ENCODE measurements around the gene MYH8. TPM values are rescaled to one million over a fixed set of nuclear protein-coding genes. Genes with fewer than 3 reads are reported as not detected.

MYH8 gene
- total and polyA plus RNA-seq, 2 donors (not counting 1 experiment from before 2014, with no cell fraction given) = not detected

GRCh38 chr17:10398352-10398751, 23.4 kb downstream of the MYH8 start:
- DNase-seq = no peak
- H2AFZ ChIP-seq (ENCODE audit: insufficient read depth, low read depth, low read length, poor library complexity, severe bottlenecking) = no peak overlapping the region
- H4K20me1 ChIP-seq (ENCODE audit: control insufficient read depth, insufficient read depth, low read length, poor library complexity, severe bottlenecking) = no peaks in the 10 kb centered on the region
- Mint-ChIP-seq H3K4me1 (no peaks in the 10 kb centered on the region), H3K4me3 (no peak overlapping the region), H3K27ac (no peak overlapping the region), H3K9me3 (ENCODE audit: insufficient read depth) (no peaks in the 10 kb centered on the region), H3K27me3 (peaks cover 13% of the 10 kb centered on the region)
- peaks cover 0 to 3% (median 0%) of the 10 kb centered on the region in 3 donors for H3K9me3 ChIP-seq (ENCODE audit: control extremely low read depth in 1 of 3, control insufficient read depth in 2 of 3, insufficient read depth in 1 of 3, low read length in 2 of 3)
- WGBS (ENCODE audit: insufficient coverage) = 71% methylated on average over 1 of the region's 9 CpGs
- intact Hi-C loops (cut with micrococcal nuclease) = no loop called here
- CTCF ChIA-PET = interaction anchor here (0.6 kb wide), 1 partner anchor 214 kb away, joined by 3 read pairs; no protein-coding TSS in a partner anchor
- no peak for TF ChIP-seq EZH2 (IDR thresholded peaks at IDR 0.05; ENCODE audit: borderline replicate concordance, insufficient read depth, low read depth, low read length, poor library complexity, severe bottlenecking)
- TF ChIP-seq, protein P1, sequence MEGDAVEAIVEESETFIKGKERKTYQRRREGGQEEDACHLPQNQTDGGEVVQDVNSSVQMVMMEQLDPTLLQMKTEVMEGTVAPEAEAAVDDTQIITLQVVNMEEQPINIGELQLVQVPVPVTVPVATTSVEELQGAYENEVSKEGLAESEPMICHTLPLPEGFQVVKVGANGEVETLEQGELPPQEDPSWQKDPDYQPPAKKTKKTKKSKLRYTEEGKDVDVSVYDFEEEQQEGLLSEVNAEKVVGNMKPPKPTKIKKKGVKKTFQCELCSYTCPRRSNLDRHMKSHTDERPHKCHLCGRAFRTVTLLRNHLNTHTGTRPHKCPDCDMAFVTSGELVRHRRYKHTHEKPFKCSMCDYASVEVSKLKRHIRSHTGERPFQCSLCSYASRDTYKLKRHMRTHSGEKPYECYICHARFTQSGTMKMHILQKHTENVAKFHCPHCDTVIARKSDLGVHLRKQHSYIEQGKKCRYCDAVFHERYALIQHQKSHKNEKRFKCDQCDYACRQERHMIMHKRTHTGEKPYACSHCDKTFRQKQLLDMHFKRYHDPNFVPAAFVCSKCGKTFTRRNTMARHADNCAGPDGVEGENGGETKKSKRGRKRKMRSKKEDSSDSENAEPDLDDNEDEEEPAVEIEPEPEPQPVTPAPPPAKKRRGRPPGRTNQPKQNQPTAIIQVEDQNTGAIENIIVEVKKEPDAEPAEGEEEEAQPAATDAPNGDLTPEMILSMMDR (IDR thresholded peaks at IDR 0.05) = no peak
- no peaks in the 10 kb centered on the region for H3K79me2 ChIP-seq (ENCODE audit: control insufficient read depth, insufficient read depth, low read length)
- POLR2A ChIA-PET = no interaction called here
- no peak overlapping the region for H3K9ac ChIP-seq (ENCODE audit: low read length)
- no peak overlapping the region for H3K4me3 ChIP-seq (ENCODE audit: control extremely low read depth in 1 of 5, extremely low read depth in 1 of 5, insufficient read depth in 1 of 5, low read depth in 2 of 5, low read length in 4 of 5)
- H3K36me3 ChIP-seq (replicated peaks in 1 of 2; ENCODE audit: control extremely low read depth in 1 of 2, control insufficient read depth in 1 of 2, extremely low read depth in 1 of 2, insufficient read depth in 2 of 2, low read length in 1 of 2) = no peaks in the 10 kb centered on the region
- H3K27me3 ChIP-seq (replicated peaks in 1 of 4; ENCODE audit: control extremely low read depth in 1 of 4, control insufficient read depth in 3 of 4, insufficient read depth in 4 of 4, low read length in 3 of 4) = no peaks in the 10 kb centered on the region
- no peak overlapping the region for H3K27ac ChIP-seq (ENCODE audit: low read length in 2 of 2)
- ATAC-seq (ENCODE audit: low read depth) = no peak
- H3K4me1 ChIP-seq (ENCODE audit: control insufficient read depth in 2 of 2, insufficient read depth in 2 of 2, low read length in 2 of 2) = no peaks in the 10 kb centered on the region
- H3K4me2 ChIP-seq (replicated peaks; ENCODE audit: low read depth, low read length, poor library complexity, severe bottlenecking) = no peak overlapping the region

DNA sequence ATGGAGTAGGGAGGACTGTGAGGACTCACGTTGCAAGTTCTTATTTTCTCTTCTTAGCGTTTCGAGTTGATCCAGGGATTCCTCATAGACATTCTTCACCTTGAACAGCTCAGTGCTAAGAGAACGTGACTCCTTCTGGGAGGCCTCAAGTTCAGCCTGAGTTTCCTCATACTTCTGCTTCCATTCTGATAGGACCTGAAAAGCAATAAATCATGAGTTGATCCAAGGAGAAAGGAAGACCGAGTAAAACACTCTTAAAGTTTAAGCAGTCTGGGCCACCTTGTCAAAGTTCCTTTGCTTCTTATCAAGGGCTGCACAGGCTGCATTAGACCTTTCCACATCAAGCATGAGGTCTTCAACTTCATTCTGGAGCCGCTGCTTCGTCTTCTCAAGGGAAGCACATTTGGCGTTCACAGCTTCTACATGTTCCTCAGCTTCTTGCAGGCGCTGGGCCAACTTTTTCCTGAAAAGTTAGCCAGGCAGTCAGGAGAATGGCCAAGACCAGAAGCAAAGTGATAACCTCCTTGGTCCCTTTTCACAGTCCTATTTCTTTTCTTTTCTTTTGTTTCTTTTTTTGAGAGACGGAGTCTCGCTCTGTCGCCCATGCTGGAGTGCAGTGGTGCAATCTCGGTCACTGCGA, 25.1 kb downstream of the MYH8 start:
- Histone ChIP-seq H2AFZ (ENCODE audit: insufficient read depth, low read depth, low read length, poor library complexity, severe bottlenecking) (no peak overlapping the region), H3K36me3 (replicated peaks in 1 of 2; ENCODE audit: control extremely low read depth in 1 of 2, control insufficient read depth in 1 of 2, extremely low read depth in 1 of 2, insufficient read depth in 2 of 2, low read length in 1 of 2) (no peaks in the 10 kb centered on the region), H3K27me3 (replicated peaks in 1 of 4; ENCODE audit: control extremely low read depth in 1 of 4, control insufficient read depth in 3 of 4, insufficient read depth in 4 of 4, low read length in 3 of 4) (no peaks in the 10 kb centered on the region), H3K4me2 (replicated peaks; ENCODE audit: low read depth, low read length, poor library complexity, severe bottlenecking) (no peak overlapping the region), H3K27ac (ENCODE audit: low read length in 2 of 2) (no peak overlapping the region), H3K9ac (ENCODE audit: low read length) (no peak overlapping the region), H3K9me3 (ENCODE audit: control extremely low read depth in 1 of 3, control insufficient read depth in 2 of 3, insufficient read depth in 1 of 3, low read length in 2 of 3) (peaks cover 0 to 3% (median 0%) of the 10 kb centered on the region in 3 donors), H3K79me2 (ENCODE audit: control insufficient read depth, insufficient read depth, low read length) (no peaks in the 10 kb centered on the region), H3K4me3 (ENCODE audit: control extremely low read depth in 1 of 5, extremely low read depth in 1 of 5, insufficient read depth in 1 of 5, low read depth in 2 of 5, low read length in 4 of 5) (no peak overlapping the region), H3K4me1 (ENCODE audit: control insufficient read depth in 2 of 2, insufficient read depth in 2 of 2, low read length in 2 of 2) (no peaks in the 10 kb centered on the region), H4K20me1 (ENCODE audit: control insufficient read depth, insufficient read depth, low read length, poor library complexity, severe bottlenecking) (no peaks in the 10 kb centered on the region)
- ChIA-PET POLR2A (no interaction called here), CTCF (interaction anchor here (1.0 kb wide), 1 partner anchor 68 kb away, joined by 3 read pairs; no protein-coding TSS in a partner anchor)
- DNase-seq = no peak
- WGBS (ENCODE audit: insufficient coverage) = 68% methylated on average over 12 of the region's 14 CpGs
- H3K27me3 Mint-ChIP-seq = peaks cover 18% of the 10 kb centered on the region
- H3K4me3 Mint-ChIP-seq = no peak overlapping the region
- H3K27ac Mint-ChIP-seq = no peak overlapping the region
- no peaks in the 10 kb centered on the region for H3K4me1 Mint-ChIP-seq
- TF ChIP-seq, protein P1 (IDR thresholded peaks at IDR 0.05) = no peak
- no peak for TF ChIP-seq EZH2 (IDR thresholded peaks at IDR 0.05; ENCODE audit: borderline replicate concordance, insufficient read depth, low read depth, low read length, poor library complexity, severe bottlenecking)
- H3K9me3 Mint-ChIP-seq (ENCODE audit: insufficient read depth) = no peaks in the 10 kb centered on the region
- ATAC-seq (ENCODE audit: low read depth) = no peak
- intact Hi-C loops (cut with micrococcal nuclease) = no loop called here

Data from B cell (primary cell).